Activated CD8-positive, alpha-beta memory T cell treated with anti-CD3 and anti-CD28 coated beads, Interleukin-2, amount 50 U/mL, for 1 hour (primary cell): ENCODE results near the gene GPR137B.

Experiments used
- DNase-seq: peaks from one replicate; pipeline ENCODE4 v3.0.0-alpha.2; 2020; ENCODE audit errors: extremely low read depth

Gene GPR137B

GRCh38 chr1:236200925-236201324 is 58.6 kb downstream of the GPR137B start:
- no peak for DNase-seq

GRCh38 chr1:236201786-236202185 is 59.4 kb downstream of the GPR137B start:
- DNase-seq, result no peak

- no peak for DNase-seq
Measured at GRCh38 chr1:236204039-236204438, 61.7 kb downstream of the GPR137B start.

DNA sequence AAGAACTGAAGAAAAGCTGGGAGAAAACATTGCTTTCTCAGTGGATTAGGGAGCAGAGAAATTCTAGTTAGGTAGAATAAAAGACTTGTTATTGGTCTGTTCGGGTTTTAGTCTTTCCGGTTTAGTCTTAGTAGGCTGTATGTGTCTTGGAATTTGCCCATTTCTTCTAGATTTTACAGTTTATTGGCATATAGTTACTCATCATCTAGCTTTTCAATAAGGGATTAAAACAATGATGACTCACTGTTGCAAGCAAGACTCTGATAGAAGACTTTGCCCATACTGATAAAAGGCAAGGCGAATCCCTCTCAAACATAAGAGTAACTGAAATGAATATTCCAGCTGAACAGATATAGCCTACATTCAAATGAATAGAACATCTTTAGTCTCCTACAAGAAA is 62.3 kb downstream of the GPR137B start:
- no peak for DNase-seq

- no peak for DNase-seq
Measured at GRCh38 chr1:236206548-236206947, 64.2 kb downstream of the GPR137B start.

GRCh38 chr1:236207121-236207520 is 64.8 kb downstream of the GPR137B start:
- no peak for DNase-seq

DNA sequence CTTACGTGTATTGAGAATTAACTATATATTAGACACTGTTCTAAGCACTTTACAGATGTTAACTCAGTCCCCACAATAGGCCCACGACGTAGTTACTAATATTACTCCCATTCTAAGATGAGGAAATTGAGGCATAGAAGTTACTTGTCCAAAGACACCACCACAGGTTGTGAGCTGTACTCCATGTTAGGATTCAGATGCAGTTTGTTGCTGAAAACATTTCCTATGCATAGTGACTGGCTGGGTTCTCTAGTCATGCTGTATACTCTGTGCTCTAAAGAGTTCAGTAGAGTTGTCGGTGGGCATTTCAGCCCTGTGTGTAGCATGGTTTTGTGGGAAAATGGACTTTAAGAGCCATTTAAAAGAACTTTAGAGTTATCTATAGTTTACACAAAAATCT is 65.2 kb downstream of the GPR137B start:
- DNase-seq, result no peak

DNA sequence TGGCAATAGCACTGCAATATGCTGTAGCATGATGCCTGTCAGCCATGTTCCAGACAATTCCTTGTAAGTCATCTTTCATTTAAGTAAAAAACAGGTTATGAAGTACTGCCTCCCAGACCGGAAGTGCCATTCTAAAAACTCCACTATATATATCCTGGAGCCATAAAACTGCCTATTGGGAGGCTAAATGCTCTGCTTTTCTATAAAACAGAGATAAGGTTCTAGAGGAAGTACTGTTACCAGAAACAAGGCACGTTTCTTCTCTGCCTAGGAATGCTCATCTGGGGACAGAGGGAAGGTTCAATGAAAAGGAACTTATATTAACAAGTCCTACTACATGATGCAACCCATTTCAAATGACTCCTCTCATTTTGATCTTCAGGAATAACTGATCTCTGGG is 66.8 kb downstream of the GPR137B start:
- no peak for DNase-seq

- DNase-seq, result no peak
Measured at GRCh38 chr1:236209713-236210112, 67.4 kb downstream of the GPR137B start.

GRCh38 chr1:236211815-236212214 is 69.5 kb downstream of the GPR137B start:
- DNase-seq, result no peak

- no peak for DNase-seq
Measured at GRCh38 chr1:236213534-236213933, 71.2 kb downstream of the GPR137B start.

DNA sequence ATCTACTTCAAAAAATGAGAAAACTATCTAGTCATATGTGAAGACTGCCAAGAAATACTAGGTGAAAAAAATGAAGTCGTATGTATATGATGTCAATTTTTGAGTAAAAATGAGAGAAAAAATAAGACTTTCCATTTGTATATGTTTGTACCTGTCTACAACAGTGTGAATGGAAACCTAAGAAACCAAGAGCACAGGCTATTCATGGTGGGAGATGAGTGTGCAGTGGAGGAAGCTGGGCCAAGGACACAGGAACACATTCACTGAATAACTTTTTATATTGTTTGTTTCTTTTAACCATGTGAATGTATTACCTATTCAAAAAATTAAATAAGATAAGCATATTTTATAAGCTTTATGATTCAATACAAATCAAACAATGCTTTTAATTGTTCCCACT is 72.4 kb downstream of the GPR137B start:
- DNase-seq, result no peak

- no peak for DNase-seq
Measured at GRCh38 chr1:236220473-236220872, 78.1 kb downstream of the GPR137B start.

- DNase-seq, result no peak
Measured at GRCh38 chr1:236222632-236223031, 80.3 kb downstream of the GPR137B start.

GRCh38 chr1:236228411-236228810 is 86.1 kb downstream of the GPR137B start:
- DNase-seq, result no peak

GRCh38 chr1:236235116-236235515 is 92.8 kb downstream of the GPR137B start:
- no peak for DNase-seq

GRCh38 chr1:236239092-236239585 is 96.8 kb downstream of the GPR137B start:
- DNase-seq, result no peak

DNA sequence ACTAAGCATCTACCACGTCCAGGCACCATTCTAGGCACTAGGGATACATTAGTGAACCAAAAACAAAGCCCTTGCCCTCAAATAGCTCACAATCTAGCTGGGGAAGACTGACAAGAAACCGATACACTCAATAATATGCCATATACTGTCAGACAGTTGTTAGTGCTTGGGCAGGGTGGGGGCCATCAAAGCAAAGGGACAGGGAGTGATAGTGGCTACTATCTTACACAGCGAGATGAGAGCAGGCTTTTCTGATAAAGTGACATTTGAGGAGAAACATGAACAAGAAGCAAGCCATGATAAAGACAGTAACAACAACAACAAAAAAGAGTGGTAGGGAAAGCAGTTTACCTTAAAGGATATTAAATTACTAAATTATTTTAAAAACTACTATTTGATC is 98.3 kb downstream of the GPR137B start:
- no peak for DNase-seq

GRCh38 chr1:236242568-236242967 is 100.2 kb downstream of the GPR137B start:
- no peak for DNase-seq

DNA sequence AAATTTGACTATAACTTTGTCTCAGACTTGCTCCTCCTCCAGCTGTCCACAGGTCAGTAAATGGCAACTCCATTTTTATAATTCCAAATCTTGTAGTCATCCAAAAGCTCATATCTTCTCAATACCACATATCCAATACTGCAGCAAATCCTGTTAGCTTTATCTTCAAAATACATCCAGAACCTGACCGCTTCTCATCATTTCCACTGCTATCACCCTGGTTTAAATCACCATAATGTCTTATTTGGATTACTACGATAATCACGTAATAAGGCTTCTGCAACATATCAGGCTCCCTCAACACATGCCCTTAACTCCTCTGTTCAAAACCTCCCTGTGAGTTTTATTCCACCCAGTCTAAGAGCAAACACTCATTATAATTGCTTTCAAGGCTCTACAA is 104.9 kb downstream of the GPR137B start:
- DNase-seq, result no peak

DNA sequence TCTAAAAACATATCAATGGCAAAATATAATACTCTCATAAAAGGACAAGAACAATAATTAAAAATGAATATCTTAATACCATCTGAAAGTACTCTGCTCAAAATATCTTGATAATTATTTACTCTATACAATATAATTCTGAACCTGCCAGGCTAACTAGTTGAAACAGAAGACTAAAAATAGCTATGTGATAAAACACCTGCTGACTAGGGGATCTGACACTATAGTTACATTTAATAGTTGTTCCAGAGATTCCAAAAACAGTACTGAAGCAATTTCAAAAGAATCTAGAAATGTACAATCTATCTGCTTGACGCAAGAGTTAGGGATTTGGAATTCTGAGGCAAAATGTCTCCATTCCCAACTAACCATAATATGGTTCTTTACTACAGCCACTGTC is 109.2 kb downstream of the GPR137B start:
- no peak for DNase-seq

DNA sequence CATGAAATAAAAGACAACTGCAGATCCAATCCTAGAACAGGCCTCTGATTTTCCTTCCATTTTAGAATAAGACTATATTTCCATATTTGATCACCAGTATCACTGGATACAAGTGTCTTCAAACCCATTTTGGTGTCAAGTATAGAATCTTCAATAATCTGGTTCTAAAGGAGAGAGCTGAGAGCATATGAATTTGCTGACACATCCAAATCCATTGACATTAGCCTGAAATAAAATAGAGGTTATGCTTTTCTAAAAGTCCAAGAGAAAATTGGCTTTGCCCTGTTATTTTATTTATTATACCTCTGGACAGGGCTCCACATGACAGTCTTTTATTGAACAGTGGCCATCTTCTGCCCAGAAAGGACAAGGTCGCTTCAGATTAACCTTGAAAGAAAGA is 110.8 kb downstream of the GPR137B start:
- DNase-seq, result no peak

DNA sequence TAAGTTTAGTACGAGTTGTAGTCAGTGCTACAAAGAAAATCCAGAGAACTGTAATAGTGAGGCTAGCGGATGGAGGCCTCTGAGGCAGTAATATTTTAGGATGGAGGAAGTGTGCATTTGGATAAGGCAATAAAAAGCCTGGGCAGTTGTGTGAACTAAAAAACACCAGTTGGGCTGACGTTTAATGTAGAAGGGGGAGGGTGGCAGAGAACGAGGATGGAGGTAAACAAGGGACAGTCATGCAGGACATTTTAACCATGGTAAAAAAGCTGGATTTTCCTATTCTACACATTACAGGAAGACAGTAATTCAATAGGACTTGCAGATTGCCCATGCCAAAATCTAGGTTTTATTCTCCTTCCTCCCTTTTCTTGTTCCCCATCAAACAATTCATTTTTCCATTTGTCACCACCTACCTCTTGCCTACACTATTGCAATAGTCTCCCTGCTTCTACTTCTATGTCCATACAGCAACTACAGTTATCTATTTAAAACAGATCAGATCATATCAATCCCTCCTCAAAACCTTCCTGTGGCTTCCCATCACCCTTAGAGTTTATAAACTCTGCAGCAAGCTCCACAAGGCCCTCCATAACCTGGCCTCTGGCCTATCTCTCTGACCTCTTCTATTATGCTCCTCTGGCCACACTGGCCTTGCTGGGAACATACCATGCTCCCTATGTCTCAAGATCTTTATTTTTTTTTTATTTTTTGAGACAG is 111.7 kb downstream of the GPR137B start:
- no peak for DNase-seq

- no peak for DNase-seq
Measured at GRCh38 chr1:236257216-236257615, 114.9 kb downstream of the GPR137B start.
